GM19455 (cell line): ENCODE results near the gene OTOGL.
"Not testable (repeated sequence)": the region's sequence is repeated elsewhere in the genome, so short reads cannot be mapped to it uniquely, and the experiment has no call there.

Experiments used
- ATAC-seq: cut with Tn5 transposase; IDR thresholded peaks from one replicate; pipeline ENCODE4 v1.9.1; 2021; ENCODE audit not compliant: unreplicated experiment

The OTOGL gene

DNA sequence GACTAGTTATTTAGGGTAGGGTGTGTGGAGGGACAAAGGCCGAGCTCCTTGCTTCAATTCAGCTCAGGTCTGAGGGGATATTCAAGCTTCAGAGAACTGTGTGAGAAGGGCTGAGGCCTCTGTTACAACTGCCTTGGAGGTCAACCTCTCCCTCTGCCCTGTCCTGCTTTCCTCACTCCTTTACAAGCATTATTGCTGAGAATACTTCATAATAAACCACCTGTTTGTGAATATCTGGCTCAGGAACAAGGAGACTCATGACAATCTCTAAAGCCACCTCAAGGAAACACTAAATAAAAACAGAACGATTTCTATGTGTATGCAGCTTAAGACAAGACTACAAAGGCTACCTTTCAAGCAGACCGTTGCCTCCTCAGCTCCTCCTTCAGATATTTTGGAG lies 21.7 kb downstream of the OTOGL start:
- ATAC-seq = no peak

GRCh38 chr12:80121661-80122060 lies 22.3 kb downstream of the OTOGL start:
- ATAC-seq = no peak

DNA sequence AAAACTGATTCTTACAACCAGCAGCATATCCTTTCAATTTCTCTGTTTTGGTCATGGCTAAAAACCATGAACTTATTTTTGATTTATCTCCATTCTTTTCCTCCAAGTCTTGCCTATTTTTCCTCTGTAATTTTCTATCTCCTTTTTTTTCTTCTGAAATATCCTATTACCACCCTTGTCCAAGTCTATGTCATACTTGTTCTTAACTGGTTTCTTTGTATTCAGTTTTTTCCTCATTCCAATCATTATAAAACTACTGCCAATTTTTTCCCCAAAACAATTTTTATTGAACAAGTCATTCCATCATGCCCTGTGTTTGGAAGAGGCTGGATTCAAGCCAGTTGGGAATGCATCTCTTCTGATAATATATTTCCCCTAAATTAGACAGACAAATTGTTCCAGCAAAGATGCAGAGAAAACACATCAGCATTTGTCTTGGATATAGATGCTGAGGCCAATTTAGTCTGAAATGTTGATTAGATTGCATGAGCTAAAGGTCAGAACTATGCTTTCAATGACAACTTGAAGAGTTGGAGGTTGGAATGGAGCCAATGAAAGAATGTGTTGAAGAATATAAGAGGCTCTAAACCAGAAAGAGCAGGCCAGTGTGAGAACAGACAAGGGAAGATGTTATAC lies 30.7 kb downstream of the OTOGL start:
- ATAC-seq = no peak

- ATAC-seq = no peak
These were observed 36.3 kb downstream of the OTOGL start for GRCh38 chr12:80135624-80136023.

- ATAC-seq = no peak
These were observed 40.7 kb downstream of the OTOGL start for GRCh38 chr12:80140005-80140404.

DNA sequence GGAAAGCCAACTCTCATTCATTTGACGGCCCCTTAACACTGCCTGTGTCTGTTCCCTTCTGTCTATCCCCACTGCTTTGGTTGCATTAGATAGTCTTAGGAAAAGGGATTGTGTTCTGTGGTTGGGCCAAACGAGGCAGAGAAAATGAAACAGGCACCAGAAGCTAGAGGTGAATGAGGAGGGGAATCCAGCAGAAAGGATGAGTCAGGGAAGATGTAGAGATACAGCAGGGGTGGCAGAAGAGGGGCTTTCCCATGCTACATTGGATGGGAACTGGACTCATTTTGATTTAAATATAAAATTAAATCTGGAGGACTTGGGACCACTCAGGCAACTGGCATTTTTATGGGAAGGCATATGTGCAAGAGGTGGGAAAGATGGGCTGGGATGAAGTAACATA lies 43.3 kb downstream of the OTOGL start:
- no peak for ATAC-seq

DNA sequence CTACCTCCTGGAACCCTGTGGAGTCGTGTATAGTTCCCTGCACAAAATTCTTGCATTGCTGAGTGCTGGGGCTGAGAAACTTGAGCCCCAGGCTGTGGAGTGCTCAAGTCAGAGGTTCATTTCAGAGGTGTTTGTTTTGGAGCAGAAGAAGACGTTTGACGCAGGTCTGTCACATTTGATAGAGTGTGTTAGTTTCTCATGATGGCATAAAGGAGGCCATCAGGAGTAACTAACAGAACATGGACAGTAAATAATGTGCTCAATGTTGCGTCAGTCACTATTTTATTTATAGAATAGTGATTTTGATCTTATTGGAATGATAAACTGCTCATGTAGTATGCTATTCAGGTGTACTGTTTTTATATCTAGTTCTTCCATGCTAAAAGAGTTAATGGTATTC lies 44.2 kb downstream of the OTOGL start:
- no peak for ATAC-seq

- ATAC-seq = not testable (repeated sequence)
These were observed 50.4 kb downstream of the OTOGL start for GRCh38 chr12:80149547-80150313.

- no peak for ATAC-seq
These were observed 51.8 kb downstream of the OTOGL start for GRCh38 chr12:80151131-80151530.

- no peak for ATAC-seq
These were observed 54.9 kb downstream of the OTOGL start for GRCh38 chr12:80154261-80154660.

- no peak for ATAC-seq
These were observed 57.0 kb downstream of the OTOGL start for GRCh38 chr12:80156306-80156705.

GRCh38 chr12:80157645-80158044 lies 58.3 kb downstream of the OTOGL start:
- ATAC-seq = no peak

GRCh38 chr12:80161612-80162011 lies 62.3 kb downstream of the OTOGL start:
- ATAC-seq = no peak

DNA sequence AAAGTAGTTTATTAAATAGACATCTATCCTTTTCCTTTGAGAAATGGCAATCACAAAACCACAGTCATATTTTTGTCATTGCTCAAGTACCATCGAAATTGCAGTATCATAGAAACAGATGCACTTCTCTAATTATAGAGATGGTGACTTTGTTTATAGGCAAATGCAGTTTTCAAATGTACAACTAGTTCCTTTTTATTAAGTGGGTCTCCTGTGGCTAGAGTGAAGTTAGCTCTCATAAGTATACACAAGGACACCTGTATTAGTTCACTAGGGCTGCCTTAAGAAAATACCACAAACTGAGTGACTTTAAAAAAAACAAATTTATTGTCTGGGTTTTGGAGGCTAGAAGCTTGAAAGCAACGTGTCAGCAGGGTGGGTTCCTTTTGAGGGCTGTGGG lies 62.8 kb downstream of the OTOGL start:
- ATAC-seq = no peak

DNA sequence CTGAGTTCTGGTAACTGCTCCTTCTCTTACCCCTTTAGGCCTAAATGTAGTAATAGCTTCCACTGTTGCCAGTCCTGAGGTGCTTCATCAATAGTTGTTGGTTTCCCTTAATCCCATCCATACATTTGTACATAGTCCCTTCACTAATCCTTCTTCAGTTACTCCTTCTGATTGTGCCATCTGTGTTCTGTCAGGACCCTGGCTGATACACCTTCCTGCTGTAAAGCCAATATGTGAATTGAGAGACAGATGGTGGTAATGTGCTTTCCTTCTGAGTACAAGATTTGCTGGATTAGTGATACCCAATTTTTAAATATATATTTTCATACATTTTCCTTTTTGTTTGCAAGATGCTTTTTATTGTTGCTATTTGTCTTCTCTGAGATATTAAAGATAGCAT lies 66.4 kb downstream of the OTOGL start:
- ATAC-seq = no peak

DNA sequence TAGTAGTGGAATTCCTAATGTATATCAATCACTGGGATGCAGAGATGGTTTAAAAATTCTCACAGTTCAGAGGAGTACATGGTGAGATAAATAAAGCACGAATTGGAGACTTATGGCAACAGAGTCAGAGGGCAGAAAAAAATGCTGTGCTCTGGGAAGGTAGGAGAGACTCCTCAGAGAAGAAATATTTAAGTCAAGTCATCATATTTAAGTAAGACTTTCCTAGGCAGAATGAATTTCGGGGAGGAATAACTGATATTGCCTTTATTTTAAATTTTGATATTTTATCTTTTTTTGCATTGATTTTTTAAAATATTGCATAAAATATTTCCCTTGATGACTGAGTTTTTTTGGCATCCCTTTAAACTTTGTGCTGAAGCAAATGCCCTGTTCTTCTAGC lies 67.4 kb downstream of the OTOGL start:
- ATAC-seq = no peak

- ATAC-seq = no peak
These were observed 69.6 kb downstream of the OTOGL start for GRCh38 chr12:80168936-80169335.

DNA sequence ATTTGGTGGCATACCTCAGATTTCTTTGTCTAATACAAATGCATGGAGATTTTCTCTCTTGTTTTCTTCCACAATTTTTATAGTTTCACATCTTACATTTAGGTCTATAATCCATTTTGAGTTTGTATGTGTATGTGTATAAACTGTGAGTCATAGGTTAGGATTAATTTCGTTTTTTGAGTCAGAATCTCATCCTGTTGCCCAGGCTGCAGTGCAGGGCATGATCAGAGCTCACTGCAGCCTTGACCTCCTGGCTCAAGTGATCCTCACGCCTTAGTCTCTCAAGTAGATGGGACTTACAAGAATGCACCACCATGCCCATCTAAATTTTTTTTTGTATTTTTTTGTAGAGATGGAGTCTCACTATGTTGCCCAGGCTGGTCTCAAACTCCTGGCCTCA lies 71.6 kb downstream of the OTOGL start:
- no peak for ATAC-seq

- ATAC-seq = no peak
These were observed 73.9 kb downstream of the OTOGL start for GRCh38 chr12:80173083-80173864.

- ATAC-seq = no peak
These were observed 76.1 kb downstream of the OTOGL start for GRCh38 chr12:80175307-80175930.

DNA sequence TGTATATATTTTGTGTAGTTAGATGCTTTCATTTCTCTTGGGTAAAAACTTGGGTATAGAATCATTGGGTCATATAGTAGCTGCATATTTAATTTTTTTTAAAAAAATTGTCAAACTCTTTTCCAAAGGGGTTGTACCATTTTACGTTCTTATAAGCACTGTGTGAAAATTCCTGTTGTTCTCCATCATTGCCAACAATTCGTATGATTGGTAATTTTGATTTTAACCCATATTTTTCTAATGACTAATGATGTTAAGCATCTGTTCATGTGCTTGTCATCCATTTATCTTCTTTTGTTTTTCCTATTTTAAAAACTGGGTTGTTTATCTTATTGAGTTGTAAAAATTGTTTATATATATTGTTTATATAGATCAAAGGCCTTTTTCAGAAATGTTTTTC lies 77.4 kb downstream of the OTOGL start:
- no peak for ATAC-seq

DNA sequence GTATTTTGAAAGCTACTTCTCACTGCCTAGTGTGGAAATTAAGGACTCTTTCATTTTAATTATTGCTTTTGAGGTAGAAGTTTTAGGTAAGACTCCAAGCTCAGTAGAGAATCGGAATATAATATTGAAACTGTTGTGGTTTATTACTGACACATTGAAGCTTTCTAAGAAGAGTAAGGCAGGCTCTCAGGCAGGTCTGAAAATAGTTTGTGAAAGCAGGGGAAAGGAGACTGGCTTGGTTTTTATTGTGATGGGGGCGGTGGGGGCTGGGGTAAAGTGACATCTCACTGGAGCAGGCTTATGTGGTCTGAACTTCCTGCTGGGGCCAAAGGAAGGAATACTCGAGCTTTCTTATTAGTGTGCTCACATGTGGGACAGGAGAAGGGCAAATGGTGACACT lies 79.5 kb downstream of the OTOGL start:
- peak; percentile 88 for ATAC-seq
